ENCODE data around the gene SEMA5B. TPM values are rescaled to one million over a fixed set of nuclear protein-coding genes. Genes with fewer than 3 reads are reported as not detected.

Gene SEMA5B
- total and polyA plus RNA-seq, 2 of the 4 experiments (the other 2 are of a cell fraction), result not detected

- no TSS peak for BruUV-seq (replicated peaks)
- Histone ChIP-seq H2BK120ac (ENCODE audit: low read depth, low read length) (no peak overlapping the region), H2BK15ac (ENCODE audit: low read depth, low read length) (no peak overlapping the region), H2AK9ac (replicated peaks; ENCODE audit: low read depth, low read length, poor library complexity) (no peak overlapping the region), H4K8ac (ENCODE audit: low read depth in 2 of 2, low read length in 2 of 2) (no peak overlapping the region), H3K4ac (ENCODE audit: low read depth, low read length) (no peak overlapping the region), H4K91ac (ENCODE audit: insufficient read depth, low read depth, low read length) (no peak overlapping the region), H4K5ac (ENCODE audit: low read depth, low read length) (no peak overlapping the region), H3K56ac (ENCODE audit: extremely low read depth, insufficient read depth, low read length) (no peak overlapping the region), H3K36me3 (ENCODE audit: control insufficient read depth, insufficient read depth, low read length) (no peaks in the 10 kb centered on the region), H4K20me1 (ENCODE audit: insufficient read depth, low read length) (no peaks in the 10 kb centered on the region), H3K4me1 (ENCODE audit: control insufficient read depth, insufficient read depth, low read length) (no peaks in the 10 kb centered on the region; the same call in 1 of the 2 replicates), H3K4me2 (ENCODE audit: low read depth, low read length) (no peak overlapping the region), H3K9ac (ENCODE audit: low read depth, low read length) (no peak overlapping the region), H2BK5ac (ENCODE audit: low read depth, low read length, poor library complexity, severe bottlenecking) (no peak overlapping the region), H2AK5ac (ENCODE audit: low read depth, low read length) (no peak overlapping the region), H2BK20ac (ENCODE audit: low read depth, low read length) (no peak overlapping the region), H3K27ac (ENCODE audit: insufficient read depth, low read length) (no peak overlapping the region), H3K23ac (ENCODE audit: low read depth, low read length) (no peak overlapping the region), H3K9me3 (ENCODE audit: control insufficient read depth, insufficient read depth, low read length) (no peaks in the 10 kb centered on the region), H2AFZ (replicated peaks; ENCODE audit: low read length, poor library complexity) (no peak overlapping the region), H3K79me1 (ENCODE audit: low read depth in 1 of 2, low read length in 2 of 2) (no peaks in the 10 kb centered on the region), H3K27me3 (ENCODE audit: control insufficient read depth, insufficient read depth, low read length) (peaks cover 77% of the 10 kb centered on the region), H3K18ac (ENCODE audit: low read depth, low read length) (no peak overlapping the region), H3K9me1 (ENCODE audit: insufficient read depth, low read length) (0 out of 2 replicates have a peak, but pooled peaks cover 2% of the 10 kb centered on the region), H3K4me3 (ENCODE audit: insufficient read depth, low read depth, low read length) (no peak overlapping the region), H3K14ac (replicated peaks; ENCODE audit: low read depth, low read length) (no peak overlapping the region)
- ChIA-PET CTCF (no interaction called here), POLR2A (ENCODE audit: unreplicated experiment) (no interaction called here)
- intact Hi-C loops (cut with micrococcal nuclease) (no loop called here), in situ Hi-C loops (cut with MboI; ENCODE audit: low sequenced_read_pairs) (no loop called here), dilution Hi-C loops (cut with HindIII; ENCODE audit: low sequenced_read_pairs, unreplicated experiment) (no loop called here)
- ATAC-seq (ENCODE audit: low read depth) (no peak), DNase-seq (no peak)
- TF ChIP-seq RAD21 (IDR thresholded peaks at IDR 0.05; ENCODE audit: low read length) (no peak), ELK1 (IDR thresholded peaks at IDR 0.05; ENCODE audit: borderline replicate concordance, low read depth, low read length) (no peak), CEBPB (IDR thresholded peaks at IDR 0.05; ENCODE audit: low read depth, low read length) (no peak), MAZ (IDR thresholded peaks at IDR 0.05; ENCODE audit: borderline replicate concordance, low read depth, low read length) (no peak), MAFK (IDR thresholded peaks at IDR 0.05; ENCODE audit: low read depth, low read length) (no peak), RFX5 (IDR thresholded peaks at IDR 0.05; ENCODE audit: low read depth, low read length) (no peak), RCOR1 (IDR thresholded peaks at IDR 0.05; ENCODE audit: insufficient replicate concordance, low read length) (no peak), FOS (IDR thresholded peaks at IDR 0.05; ENCODE audit: low read depth, low read length) (no peak), POLR2A (IDR thresholded peaks at IDR 0.05; ENCODE audit: low read depth, low read length) (no peak), BHLHE40 (IDR thresholded peaks at IDR 0.05; ENCODE audit: low read depth, low read length) (no peak), USF2 (IDR thresholded peaks at IDR 0.05; ENCODE audit: low read depth, low read length) (no peak), MXI1 (IDR thresholded peaks at IDR 0.05; ENCODE audit: borderline replicate concordance, low read depth, low read length) (no peak), SMC3 (IDR thresholded peaks at IDR 0.05; ENCODE audit: low read depth, low read length) (no peak), NFE2L2 (IDR thresholded peaks at IDR 0.05; ENCODE audit: low read depth, low read length) (no peak), CTCF (conservative IDR thresholded peaks at IDR 0.05; ENCODE audit: low read depth, low read length) (no peak), CHD1 (IDR thresholded peaks at IDR 0.05; ENCODE audit: low read depth, low read length) (no peak)
- no CpG with 5 or more reads among the region's 5 CpGs for WGBS, 2 experiments (ENCODE audit: extremely low coverage in 2 of 2, insufficient read length in 1 of 2)
Observed at GRCh38 chr3:123034120-123034519, 6.6 kb upstream of the SEMA5B start.

Data from IMR-90 (cell line).